HepG2 (cell line): ENCODE results near the gene POLR3GL. TPM values are rescaled to one million over a fixed set of nuclear protein-coding genes. Genes with fewer than 3 reads are reported as not detected.

Source experiments
- KDM1A ChIP-seq: IDR thresholded peaks from 2 replicates; pipeline ENCODE4 v1.6.1; 2016; ENCODE audit warnings: missing compliant biosample characterization
- MAFG ChIP-seq: sonication (generic); formaldehyde crosslinking; IDR thresholded peaks from 2 replicates; pipeline ENCODE4 v1.5.1; 2020; ENCODE audit warnings: mild to moderate bottlenecking, missing genetic modification reagents
- MBD4 ChIP-seq: IDR thresholded peaks from 2 replicates; pipeline ENCODE4 v1.6.1; 2012; ENCODE audit warnings: low read length, inconsistent platforms, borderline replicate concordance
- NCOR1 ChIP-seq: fragments of 200-600 bp; sonication (generic); IDR thresholded peaks from 2 replicates; pipeline ENCODE4 v1.7.0; 2017; ENCODE audit warnings: antibody characterized with exemption, low read length, borderline replicate concordance
- YY1 ChIP-seq: IDR thresholded peaks from 2 replicates; pipeline ENCODE4 v1.6.1; 2011; ENCODE audit warnings: low read length, low read depth, moderate library complexity, mild to moderate bottlenecking; ENCODE audit not compliant: insufficient read depth, insufficient replicate concordance
- ZBTB7A ChIP-seq: sonication (generic); formaldehyde crosslinking; IDR thresholded peaks from 2 replicates; pipeline ENCODE4 v1.8.0; 2022; ENCODE audit warnings: mild to moderate bottlenecking, missing genetic modification reagents
- ZNF670 ChIP-seq: sonication (generic); formaldehyde crosslinking; IDR thresholded peaks from 2 replicates; pipeline ENCODE4 v1.8.0; 2022; ENCODE audit warnings: mild to moderate bottlenecking, missing genetic modification reagents, borderline replicate concordance
- ZNF792 ChIP-seq: IDR thresholded peaks from 2 replicates; pipeline ENCODE4 v1.6.1; 2016
- polyA plus RNA-seq, 8 experiments: library from polyadenylated mRNA; depleted of rRNA in 3 of 8; stranded (reverse) in 7 of 8; unstranded in 1 of 8; fragments of >200 nt; fragmentation: Illumina TruSeq in 4 of 8; extraction: Trizol in 4 of 8; gene quantifications; 2 replicates each; pipeline versions ENCODE4 v1.2.1 to v1.2.3, GENCODE V29; 2011 to 2016; ENCODE audit warnings: low read depth in 4 of 8, missing spikeins in 1 of 8, mixed read lengths in 1 of 8; ENCODE audit not compliant: insufficient read depth in 1 of 8
- total RNA-seq, 5 experiments: library from RNA; depleted of rRNA; stranded (reverse); fragments of >200 nt; fragmentation: Illumina TruSeq; extraction: Trizol; gene quantifications; 2 replicates each; pipeline ENCODE4 v1.2.3, GENCODE V29; 2016; ENCODE audit warnings: low read depth in 1 of 5
- TF ChIP-seq, protein P1 (sequence below): sonication (generic); formaldehyde crosslinking; IDR thresholded peaks from 2 replicates; pipeline ENCODE4 v1.4.0; 2020; ENCODE audit warnings: missing genetic modification reagents
- TF ChIP-seq, protein P2 (sequence below): sonication (generic); formaldehyde crosslinking; IDR thresholded peaks from 2 replicates; pipeline ENCODE4 v1.5.0; 2020; ENCODE audit warnings: missing genetic modification reagents
- TF ChIP-seq, protein P3 (sequence below): sonication (generic); formaldehyde crosslinking; IDR thresholded peaks from 2 replicates; pipeline ENCODE4 v1.4.0; 2020; ENCODE audit warnings: missing genetic modification reagents
- TF ChIP-seq, protein P4 (sequence below): sonication (generic); formaldehyde crosslinking; IDR thresholded peaks from 2 replicates; pipeline ENCODE4 v1.4.0; 2020; ENCODE audit warnings: missing genetic modification reagents
- TF ChIP-seq, protein P5 (sequence below): sonication (generic); formaldehyde crosslinking; IDR thresholded peaks from 2 replicates; pipeline ENCODE4; 2020; ENCODE audit warnings: missing genetic modification reagents, mild to moderate bottlenecking, borderline replicate concordance
- TF ChIP-seq, protein P6 (sequence below): sonication (generic); formaldehyde crosslinking; IDR thresholded peaks from 2 replicates; pipeline ENCODE4 v1.8.0; 2022; ENCODE audit warnings: mild to moderate bottlenecking, missing genetic modification reagents, moderate library complexity

POLR3GL gene
- total and polyA plus RNA-seq, 2 of the 13 experiments (the other 11 are each of a cell fraction or from before 2014, with no cell fraction given) = 11.5 to 12.4 TPM

DNA sequence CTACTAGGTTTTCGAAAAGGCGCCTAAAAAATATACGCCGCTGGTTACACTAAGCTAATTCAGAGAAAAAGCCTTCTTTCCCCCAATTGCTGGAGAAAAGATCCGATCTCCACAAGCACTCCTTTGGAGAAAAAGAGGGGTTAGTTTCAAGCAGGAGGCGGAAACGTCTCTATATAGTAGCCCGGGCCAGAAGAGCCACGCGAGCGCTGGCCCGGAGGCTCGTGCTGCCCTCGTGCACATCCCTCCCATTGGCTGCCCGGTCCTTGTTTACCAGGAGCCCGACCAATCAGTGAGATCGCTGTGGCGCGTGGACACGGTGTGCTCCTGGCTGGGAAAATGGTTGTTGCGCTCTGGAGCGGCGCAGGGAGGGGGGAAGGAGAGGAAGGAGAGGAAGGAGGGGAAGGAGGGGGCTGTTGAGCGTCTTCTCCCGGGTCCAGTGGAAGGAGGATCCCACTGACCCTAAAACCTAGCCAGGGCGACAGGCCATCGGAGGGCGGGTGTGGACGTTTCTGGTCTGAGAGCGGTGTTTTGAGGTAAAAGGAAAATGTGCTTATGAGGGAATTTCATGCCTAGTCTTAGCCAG, 32.0 kb downstream of the POLR3GL start, which contains the start of gene TXNIP (continued):
- TF ChIP-seq, protein P1, sequence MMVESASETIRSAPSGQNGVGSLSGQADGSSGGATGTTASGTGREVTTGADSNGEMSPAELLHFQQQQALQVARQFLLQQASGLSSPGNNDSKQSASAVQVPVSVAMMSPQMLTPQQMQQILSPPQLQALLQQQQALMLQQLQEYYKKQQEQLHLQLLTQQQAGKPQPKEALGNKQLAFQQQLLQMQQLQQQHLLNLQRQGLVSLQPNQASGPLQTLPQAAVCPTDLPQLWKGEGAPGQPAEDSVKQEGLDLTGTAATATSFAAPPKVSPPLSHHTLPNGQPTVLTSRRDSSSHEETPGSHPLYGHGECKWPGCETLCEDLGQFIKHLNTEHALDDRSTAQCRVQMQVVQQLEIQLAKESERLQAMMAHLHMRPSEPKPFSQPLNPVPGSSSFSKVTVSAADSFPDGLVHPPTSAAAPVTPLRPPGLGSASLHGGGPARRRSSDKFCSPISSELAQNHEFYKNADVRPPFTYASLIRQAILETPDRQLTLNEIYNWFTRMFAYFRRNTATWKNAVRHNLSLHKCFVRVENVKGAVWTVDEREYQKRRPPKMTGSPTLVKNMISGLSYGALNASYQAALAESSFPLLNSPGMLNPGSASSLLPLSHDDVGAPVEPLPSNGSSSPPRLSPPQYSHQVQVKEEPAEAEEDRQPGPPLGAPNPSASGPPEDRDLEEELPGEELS = peak; percentile 93
- TF ChIP-seq, protein P2, sequence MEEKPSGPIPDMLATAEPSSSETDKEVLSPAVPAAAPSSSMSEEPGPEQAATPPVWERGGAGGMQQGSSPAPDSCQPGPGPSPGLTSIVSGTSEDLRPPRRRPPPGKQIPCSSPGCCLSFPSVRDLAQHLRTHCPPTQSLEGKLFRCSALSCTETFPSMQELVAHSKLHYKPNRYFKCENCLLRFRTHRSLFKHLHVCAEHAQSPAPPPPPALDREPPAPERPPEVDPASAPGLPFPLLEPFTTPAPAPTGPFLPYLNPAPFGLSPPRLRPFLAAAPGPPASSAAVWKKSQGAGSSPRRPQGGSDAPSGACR = peak; percentile 81
- TF ChIP-seq, protein P3, sequence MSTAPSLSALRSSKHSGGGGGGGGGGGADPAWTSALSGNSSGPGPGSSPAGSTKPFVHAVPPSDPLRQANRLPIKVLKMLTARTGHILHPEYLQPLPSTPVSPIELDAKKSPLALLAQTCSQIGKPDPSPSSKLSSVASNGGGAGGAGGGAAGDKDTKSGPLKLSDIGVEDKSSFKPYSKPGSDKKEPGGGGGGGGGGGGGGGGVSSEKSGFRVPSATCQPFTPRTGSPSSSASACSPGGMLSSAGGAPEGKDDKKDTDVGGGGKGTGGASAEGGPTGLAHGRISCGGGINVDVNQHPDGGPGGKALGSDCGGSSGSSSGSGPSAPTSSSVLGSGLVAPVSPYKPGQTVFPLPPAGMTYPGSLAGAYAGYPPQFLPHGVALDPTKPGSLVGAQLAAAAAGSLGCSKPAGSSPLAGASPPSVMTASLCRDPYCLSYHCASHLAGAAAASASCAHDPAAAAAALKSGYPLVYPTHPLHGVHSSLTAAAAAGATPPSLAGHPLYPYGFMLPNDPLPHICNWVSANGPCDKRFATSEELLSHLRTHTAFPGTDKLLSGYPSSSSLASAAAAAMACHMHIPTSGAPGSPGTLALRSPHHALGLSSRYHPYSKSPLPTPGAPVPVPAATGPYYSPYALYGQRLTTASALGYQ = peak; percentile 91
- TF ChIP-seq ZNF792 (CRISPR knock-in tag) = peak; percentile 79; the same call in 1 of the 2 replicates
- peak; percentile 43; the same call in 1 of the 2 replicates for TF ChIP-seq NCOR1
- TF ChIP-seq, protein P4, sequence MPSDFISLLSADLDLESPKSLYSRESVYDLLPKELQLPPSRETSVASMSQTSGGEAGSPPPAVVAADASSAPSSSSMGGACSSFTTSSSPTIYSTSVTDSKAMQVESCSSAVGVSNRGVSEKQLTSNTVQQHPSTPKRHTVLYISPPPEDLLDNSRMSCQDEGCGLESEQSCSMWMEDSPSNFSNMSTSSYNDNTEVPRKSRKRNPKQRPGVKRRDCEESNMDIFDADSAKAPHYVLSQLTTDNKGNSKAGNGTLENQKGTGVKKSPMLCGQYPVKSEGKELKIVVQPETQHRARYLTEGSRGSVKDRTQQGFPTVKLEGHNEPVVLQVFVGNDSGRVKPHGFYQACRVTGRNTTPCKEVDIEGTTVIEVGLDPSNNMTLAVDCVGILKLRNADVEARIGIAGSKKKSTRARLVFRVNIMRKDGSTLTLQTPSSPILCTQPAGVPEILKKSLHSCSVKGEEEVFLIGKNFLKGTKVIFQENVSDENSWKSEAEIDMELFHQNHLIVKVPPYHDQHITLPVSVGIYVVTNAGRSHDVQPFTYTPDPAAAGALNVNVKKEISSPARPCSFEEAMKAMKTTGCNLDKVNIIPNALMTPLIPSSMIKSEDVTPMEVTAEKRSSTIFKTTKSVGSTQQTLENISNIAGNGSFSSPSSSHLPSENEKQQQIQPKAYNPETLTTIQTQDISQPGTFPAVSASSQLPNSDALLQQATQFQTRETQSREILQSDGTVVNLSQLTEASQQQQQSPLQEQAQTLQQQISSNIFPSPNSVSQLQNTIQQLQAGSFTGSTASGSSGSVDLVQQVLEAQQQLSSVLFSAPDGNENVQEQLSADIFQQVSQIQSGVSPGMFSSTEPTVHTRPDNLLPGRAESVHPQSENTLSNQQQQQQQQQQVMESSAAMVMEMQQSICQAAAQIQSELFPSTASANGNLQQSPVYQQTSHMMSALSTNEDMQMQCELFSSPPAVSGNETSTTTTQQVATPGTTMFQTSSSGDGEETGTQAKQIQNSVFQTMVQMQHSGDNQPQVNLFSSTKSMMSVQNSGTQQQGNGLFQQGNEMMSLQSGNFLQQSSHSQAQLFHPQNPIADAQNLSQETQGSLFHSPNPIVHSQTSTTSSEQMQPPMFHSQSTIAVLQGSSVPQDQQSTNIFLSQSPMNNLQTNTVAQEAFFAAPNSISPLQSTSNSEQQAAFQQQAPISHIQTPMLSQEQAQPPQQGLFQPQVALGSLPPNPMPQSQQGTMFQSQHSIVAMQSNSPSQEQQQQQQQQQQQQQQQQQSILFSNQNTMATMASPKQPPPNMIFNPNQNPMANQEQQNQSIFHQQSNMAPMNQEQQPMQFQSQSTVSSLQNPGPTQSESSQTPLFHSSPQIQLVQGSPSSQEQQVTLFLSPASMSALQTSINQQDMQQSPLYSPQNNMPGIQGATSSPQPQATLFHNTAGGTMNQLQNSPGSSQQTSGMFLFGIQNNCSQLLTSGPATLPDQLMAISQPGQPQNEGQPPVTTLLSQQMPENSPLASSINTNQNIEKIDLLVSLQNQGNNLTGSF = no peak
- TF ChIP-seq, protein P5, sequence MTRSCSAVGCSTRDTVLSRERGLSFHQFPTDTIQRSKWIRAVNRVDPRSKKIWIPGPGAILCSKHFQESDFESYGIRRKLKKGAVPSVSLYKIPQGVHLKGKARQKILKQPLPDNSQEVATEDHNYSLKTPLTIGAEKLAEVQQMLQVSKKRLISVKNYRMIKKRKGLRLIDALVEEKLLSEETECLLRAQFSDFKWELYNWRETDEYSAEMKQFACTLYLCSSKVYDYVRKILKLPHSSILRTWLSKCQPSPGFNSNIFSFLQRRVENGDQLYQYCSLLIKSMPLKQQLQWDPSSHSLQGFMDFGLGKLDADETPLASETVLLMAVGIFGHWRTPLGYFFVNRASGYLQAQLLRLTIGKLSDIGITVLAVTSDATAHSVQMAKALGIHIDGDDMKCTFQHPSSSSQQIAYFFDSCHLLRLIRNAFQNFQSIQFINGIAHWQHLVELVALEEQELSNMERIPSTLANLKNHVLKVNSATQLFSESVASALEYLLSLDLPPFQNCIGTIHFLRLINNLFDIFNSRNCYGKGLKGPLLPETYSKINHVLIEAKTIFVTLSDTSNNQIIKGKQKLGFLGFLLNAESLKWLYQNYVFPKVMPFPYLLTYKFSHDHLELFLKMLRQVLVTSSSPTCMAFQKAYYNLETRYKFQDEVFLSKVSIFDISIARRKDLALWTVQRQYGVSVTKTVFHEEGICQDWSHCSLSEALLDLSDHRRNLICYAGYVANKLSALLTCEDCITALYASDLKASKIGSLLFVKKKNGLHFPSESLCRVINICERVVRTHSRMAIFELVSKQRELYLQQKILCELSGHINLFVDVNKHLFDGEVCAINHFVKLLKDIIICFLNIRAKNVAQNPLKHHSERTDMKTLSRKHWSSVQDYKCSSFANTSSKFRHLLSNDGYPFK (CRISPR knock-in tag) = peak; percentile 82; the same call in 1 of the 2 replicates
- TF ChIP-seq KDM1A (CRISPR knock-in tag) = peak; percentile 24; the same call in 1 of the 2 replicates
- no peak; the same call in 1 of the 2 replicates for TF ChIP-seq MBD4
- peak; percentile 89 for TF ChIP-seq YY1
- peak; percentile 67; the same call in 1 of the 2 replicates for TF ChIP-seq ZNF670 (CRISPR knock-in tag)
- TF ChIP-seq ZBTB7A = no peak
- TF ChIP-seq MAFG (CRISPR knock-in tag) = no peak
- TF ChIP-seq, protein P6, sequence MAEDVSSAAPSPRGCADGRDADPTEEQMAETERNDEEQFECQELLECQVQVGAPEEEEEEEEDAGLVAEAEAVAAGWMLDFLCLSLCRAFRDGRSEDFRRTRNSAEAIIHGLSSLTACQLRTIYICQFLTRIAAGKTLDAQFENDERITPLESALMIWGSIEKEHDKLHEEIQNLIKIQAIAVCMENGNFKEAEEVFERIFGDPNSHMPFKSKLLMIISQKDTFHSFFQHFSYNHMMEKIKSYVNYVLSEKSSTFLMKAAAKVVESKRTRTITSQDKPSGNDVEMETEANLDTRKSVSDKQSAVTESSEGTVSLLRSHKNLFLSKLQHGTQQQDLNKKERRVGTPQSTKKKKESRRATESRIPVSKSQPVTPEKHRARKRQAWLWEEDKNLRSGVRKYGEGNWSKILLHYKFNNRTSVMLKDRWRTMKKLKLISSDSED (CRISPR knock-in tag) = no peak
